NB4 (cell line): ENCODE results near the gene ADGRG6.

ENCODE experiments used
- CTCF ChIP-seq: IDR thresholded peaks from one replicate; pipeline ENCODE4 v1.5.1; 2012; ENCODE audit warnings: low read depth, low read length
- MAX ChIP-seq: IDR thresholded peaks from 2 replicates; pipeline ENCODE4 v1.6.1; 2011; ENCODE audit warnings: low read depth, low read length
- MYC ChIP-seq: IDR thresholded peaks from 2 replicates; pipeline ENCODE4 v1.6.1; 2011; ENCODE audit warnings: low read depth, low read length
- POLR2A ChIP-seq: IDR thresholded peaks from 2 replicates; pipeline ENCODE4 v1.6.1; 2011; ENCODE audit warnings: mild to moderate bottlenecking; ENCODE audit not compliant: insufficient read length; ENCODE audit errors: extremely low read depth

GRCh38 chr6:142285235-142286087 lies 16.3 kb upstream of the ADGRG6 start:
- TF ChIP-seq CTCF (no peak), POLR2A (no peak), MYC (no peak), MAX (no peak)
